Mesenchymal stem cell (in vitro differentiated cells and primary cell): Measurements from ENCODE around the gene AVPR2.

Experiments used
- DNase-seq: peaks from one replicate; pipeline ENCODE4 v3.0.0-alpha.2; 2013
- H2AFZ ChIP-seq: one replicate; pipeline ENCODE4 v1.6.1; 2013; ENCODE audit warnings: low read depth, mild to moderate bottlenecking, control low read depth, inconsistent platforms, low read length, moderate library complexity
- H2AK5ac ChIP-seq: 2 replicates; pipeline ENCODE4 v1.6.1; 2013; ENCODE audit warnings: low read length, moderate library complexity, mild to moderate bottlenecking, inconsistent platforms; ENCODE audit not compliant: severe bottlenecking
- H2BK120ac ChIP-seq: one replicate; pipeline ENCODE4 v1.6.1; 2013; ENCODE audit warnings: low read depth, mild to moderate bottlenecking, inconsistent platforms, low read length, moderate library complexity
- H2BK12ac ChIP-seq, 2 experiments: one replicate each; pipeline ENCODE4 v1.6.1; 2013; ENCODE audit warnings: inconsistent platforms in 2 of 2, low read length in 2 of 2, mild to moderate bottlenecking in 2 of 2, moderate library complexity in 2 of 2, control low read depth in 1 of 2
- H2BK15ac ChIP-seq: one replicate; pipeline ENCODE4 v1.6.1; 2013; ENCODE audit warnings: mild to moderate bottlenecking, low read depth, inconsistent platforms; ENCODE audit not compliant: poor library complexity, severe bottlenecking
- H2BK5ac ChIP-seq: 2 replicates; pipeline ENCODE4 v1.6.1; 2013; ENCODE audit warnings: low read depth, mild to moderate bottlenecking, low read length, control low read depth, inconsistent platforms; ENCODE audit not compliant: poor library complexity, severe bottlenecking
- H3K14ac ChIP-seq, 2 experiments: one replicate each; pipeline ENCODE4 v1.6.1; 2013; ENCODE audit warnings: inconsistent platforms in 2 of 2, low read length in 2 of 2, control low read depth in 1 of 2, mild to moderate bottlenecking in 1 of 2, moderate library complexity in 1 of 2
- H3K18ac ChIP-seq, 2 experiments: one replicate each; pipeline ENCODE4 v1.6.1; 2013; ENCODE audit warnings: inconsistent platforms in 2 of 2, low read length in 2 of 2, control low read depth in 1 of 2, low read depth in 1 of 2, mild to moderate bottlenecking in 1 of 2
- H3K23ac ChIP-seq, 2 experiments: one replicate each; pipeline ENCODE4 v1.6.1; 2013; ENCODE audit warnings: inconsistent platforms in 2 of 2, low read length in 2 of 2, mild to moderate bottlenecking in 2 of 2, moderate library complexity in 2 of 2, control low read depth in 1 of 2
- H3K27ac ChIP-seq: 2 replicates; pipeline ENCODE4 v1.5.1; 2013; ENCODE audit warnings: mild to moderate bottlenecking, moderate library complexity, low read length, control low read depth, inconsistent platforms; ENCODE audit not compliant: poor library complexity, severe bottlenecking
- H3K27me3 ChIP-seq, 2 experiments: 2 replicates each; pipeline versions ENCODE4 v1.6.1 to v1.7.0; 2013; ENCODE audit warnings: low read length in 2 of 2, mild to moderate bottlenecking in 2 of 2, moderate library complexity in 2 of 2, control low read depth in 1 of 2, inconsistent platforms in 1 of 2; ENCODE audit not compliant: control insufficient read depth in 1 of 2, insufficient read depth in 1 of 2
- H3K36me3 ChIP-seq, 2 experiments: 2 replicates each; pipeline versions ENCODE4 v1.6.1 to v1.7.0; 2013; ENCODE audit warnings: low read length in 2 of 2, control low read depth in 1 of 2, inconsistent platforms in 1 of 2, low read depth in 1 of 2, mild to moderate bottlenecking in 1 of 2; ENCODE audit not compliant: insufficient read depth in 2 of 2, control insufficient read depth in 1 of 2
- H3K4ac ChIP-seq, 2 experiments: one replicate each; pipeline ENCODE4 v1.6.1; 2013; ENCODE audit warnings: inconsistent platforms in 2 of 2, low read length in 2 of 2, mild to moderate bottlenecking in 2 of 2, moderate library complexity in 2 of 2, control low read depth in 1 of 2, low read depth in 1 of 2
- H3K4me1 ChIP-seq: 2 replicates; pipeline ENCODE4 v1.6.1; 2013; ENCODE audit warnings: low read depth, low read length, control low read depth; ENCODE audit not compliant: control insufficient read depth, insufficient read depth
- H3K4me2 ChIP-seq: 2 replicates; pipeline ENCODE4 v1.6.1; 2013; ENCODE audit warnings: low read length, mild to moderate bottlenecking, inconsistent platforms; ENCODE audit not compliant: poor library complexity, severe bottlenecking
- H3K4me3 ChIP-seq, 2 experiments: 2 replicates each; pipeline versions ENCODE4 v1.5.1 to v1.7.0; 2013; ENCODE audit warnings: low read length in 2 of 2, mild to moderate bottlenecking in 2 of 2, control low read depth in 1 of 2, low read depth in 1 of 2; ENCODE audit not compliant: insufficient read depth in 1 of 2
- H3K79me1 ChIP-seq: replicated peaks from 2 replicates; pipeline ENCODE4 v1.6.1; 2013; ENCODE audit warnings: mild to moderate bottlenecking, control low read depth, low read length, inconsistent platforms; ENCODE audit not compliant: poor library complexity, severe bottlenecking
- H3K9ac ChIP-seq: 2 replicates; pipeline ENCODE4 v1.7.0; 2013; ENCODE audit warnings: mild to moderate bottlenecking, low read length, moderate library complexity
- H3K9me3 ChIP-seq: 2 replicates; pipeline ENCODE4 v1.7.0; 2013; ENCODE audit warnings: mild to moderate bottlenecking, low read length; ENCODE audit not compliant: control insufficient read depth
- H4K8ac ChIP-seq: one replicate; pipeline ENCODE4 v1.6.1; 2013; ENCODE audit warnings: inconsistent platforms, mild to moderate bottlenecking, low read length, moderate library complexity
- H4K91ac ChIP-seq: one replicate; pipeline ENCODE4 v1.6.1; 2013; ENCODE audit warnings: mild to moderate bottlenecking, low read length, inconsistent platforms
- WGBS: methylation state at CpG from one replicate; pipeline ENCODE4 v1.1.7; 2013; ENCODE audit warnings: mixed read lengths; 5-methylcytosine and 5-hydroxymethylcytosine counted together

Gene AVPR2

DNA sequence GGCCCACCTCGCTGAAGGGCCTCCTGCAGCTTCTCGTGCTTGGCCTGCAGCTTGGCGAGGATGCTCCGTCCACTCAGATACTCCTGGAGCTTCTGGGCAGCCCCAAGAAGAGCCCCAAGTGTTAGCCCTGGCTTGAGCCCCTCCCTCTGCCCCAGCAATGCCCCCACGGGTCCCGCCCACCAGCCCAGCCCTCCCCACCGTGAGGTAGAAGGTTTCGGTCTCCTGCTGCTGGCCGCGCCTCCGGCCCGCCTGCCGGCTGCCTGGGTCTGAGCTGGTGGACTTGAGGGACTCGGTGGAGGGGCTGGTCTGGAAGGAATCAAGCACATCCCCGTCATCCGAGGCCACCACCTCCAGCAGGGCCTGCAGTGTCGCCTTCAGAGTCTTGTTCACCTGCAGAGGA is 8.7 kb downstream of the AVPR2 start:
- H2BK5ac ChIP-seq = no peak overlapping the region
- no peak overlapping the region for H3K4me3 ChIP-seq
- no peaks in the 10 kb centered on the region for H3K36me3 ChIP-seq
- no peak overlapping the region for H2BK120ac ChIP-seq
- no peak overlapping the region for H3K27ac ChIP-seq
- no peak overlapping the region for H3K14ac ChIP-seq
- H3K4me2 ChIP-seq = no peak overlapping the region
- no peak overlapping the region for H3K23ac ChIP-seq
- H3K4ac ChIP-seq = no peak overlapping the region
- H2BK12ac ChIP-seq = no peak overlapping the region
- H3K27me3 ChIP-seq = peaks cover 0 to 51% of the 10 kb centered on the region in 2 experiments
- 69% methylated on average over 8 of the region's 17 CpGs for WGBS
- H3K9ac ChIP-seq = no peak overlapping the region
- H3K79me1 ChIP-seq = no peaks in the 10 kb centered on the region
- no peak overlapping the region for H4K91ac ChIP-seq
- H4K8ac ChIP-seq = no peak overlapping the region
- no peak overlapping the region for H2BK15ac ChIP-seq
- no peaks in the 10 kb centered on the region for H3K9me3 ChIP-seq
- no peak for DNase-seq
- no peak overlapping the region for H3K18ac ChIP-seq
- H2AFZ ChIP-seq = no peak overlapping the region
- H3K4me1 ChIP-seq = peaks cover 2% of the 10 kb centered on the region
- H2AK5ac ChIP-seq = no peak overlapping the region

DNA sequence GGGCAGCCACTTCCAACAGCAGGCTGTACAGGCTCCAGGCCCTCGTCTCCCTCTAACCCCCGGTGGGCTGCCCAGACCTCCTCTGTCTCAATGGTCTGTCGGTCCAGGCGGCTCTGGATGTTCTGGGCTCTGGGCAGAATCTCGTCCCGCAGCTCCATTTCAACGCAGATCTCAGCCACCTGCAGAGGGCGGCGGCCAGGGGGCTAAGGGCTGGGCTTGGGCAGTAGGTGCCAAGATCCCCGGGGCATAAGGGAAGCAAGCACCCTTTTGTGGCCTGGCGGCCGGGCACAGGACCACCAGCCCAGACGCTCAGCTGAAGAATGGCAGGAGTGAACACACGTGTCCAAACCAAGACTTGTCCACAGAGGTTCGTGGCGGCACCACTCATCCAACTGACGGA is 9.2 kb downstream of the AVPR2 start:
- Histone ChIP-seq H3K27ac (no peak overlapping the region), H2BK15ac (no peak overlapping the region), H3K23ac (no peak overlapping the region), H4K8ac (no peak overlapping the region), H3K9ac (no peak overlapping the region), H2BK12ac (no peak overlapping the region), H3K27me3 (peaks cover 0 to 53% of the 10 kb centered on the region in 2 experiments), H3K4ac (no peak overlapping the region), H2BK5ac (no peak overlapping the region), H2AK5ac (no peak overlapping the region), H4K91ac (no peak overlapping the region), H2BK120ac (no peak overlapping the region), H3K18ac (no peak overlapping the region), H3K79me1 (no peaks in the 10 kb centered on the region), H3K4me2 (no peak overlapping the region), H3K4me1 (peaks cover 2% of the 10 kb centered on the region), H3K4me3 (no peak overlapping the region), H3K9me3 (no peaks in the 10 kb centered on the region), H3K36me3 (no peaks in the 10 kb centered on the region), H2AFZ (no peak overlapping the region), H3K14ac (no peak overlapping the region)
- no peak for DNase-seq
- 97% methylated on average over 17 of the region's 17 CpGs for WGBS

DNA sequence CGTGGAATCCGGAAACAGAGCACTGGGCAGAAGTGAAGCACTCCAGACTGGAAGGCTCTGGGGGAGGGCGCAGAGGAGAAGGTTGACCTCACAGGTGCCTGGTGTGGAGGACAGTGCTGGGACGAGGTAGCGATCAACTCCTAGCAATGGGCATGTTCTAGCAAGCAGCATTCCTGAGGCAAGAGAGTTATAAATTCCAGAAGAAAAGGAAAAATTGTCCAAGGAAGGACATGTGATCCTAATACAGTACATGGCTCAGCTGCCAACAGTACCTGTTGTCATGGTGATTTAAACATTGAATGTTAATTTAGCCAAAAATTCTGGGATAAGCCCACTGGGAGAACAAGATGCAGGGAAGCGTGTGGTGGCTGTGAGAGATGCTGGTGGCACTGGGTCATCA is 13.4 kb downstream of the AVPR2 start:
- Histone ChIP-seq H4K91ac (no peak overlapping the region), H3K4ac (no peak overlapping the region), H2AK5ac (no peak overlapping the region), H3K79me1 (no peaks in the 10 kb centered on the region), H3K4me1 (no peaks in the 10 kb centered on the region), H3K4me3 (no peak overlapping the region), H3K9ac (no peak overlapping the region), H3K4me2 (no peak overlapping the region), H2AFZ (no peak overlapping the region), H3K9me3 (no peaks in the 10 kb centered on the region), H2BK120ac (no peak overlapping the region), H3K14ac (no peak overlapping the region), H3K27me3 (peaks cover 0 to 63% of the 10 kb centered on the region in 2 experiments), H4K8ac (no peak overlapping the region), H2BK15ac (no peak overlapping the region), H3K36me3 (no peaks in the 10 kb centered on the region), H2BK5ac (no peak overlapping the region), H3K18ac (no peak overlapping the region), H2BK12ac (no peak overlapping the region), H3K27ac (no peak overlapping the region), H3K23ac (no peak overlapping the region)
- WGBS = 89% methylated on average over 6 of the region's 6 CpGs
- no peak for DNase-seq

DNA sequence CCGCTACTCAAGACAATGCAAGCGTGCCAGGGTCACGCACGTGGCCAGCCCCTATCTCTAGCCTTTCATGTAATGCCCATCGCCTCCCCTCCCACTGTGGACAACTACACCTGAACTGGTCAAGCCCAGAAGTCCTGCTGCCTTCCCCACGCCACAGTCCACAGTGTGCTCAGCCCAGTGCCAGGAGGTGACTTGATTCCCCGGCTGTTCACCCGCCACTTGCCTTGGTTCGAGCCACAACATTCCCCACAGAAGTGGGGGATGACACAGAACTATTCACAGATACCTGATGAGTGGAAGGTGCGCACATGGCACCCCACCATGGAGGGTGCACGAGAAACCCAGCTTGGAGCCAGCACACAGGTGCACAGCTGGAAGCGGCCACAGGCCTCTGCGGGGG is 14.8 kb downstream of the AVPR2 start:
- H2BK15ac ChIP-seq = no peak overlapping the region
- no peaks in the 10 kb centered on the region for H3K79me1 ChIP-seq
- H3K4me2 ChIP-seq = no peak overlapping the region
- H3K36me3 ChIP-seq = no peaks in the 10 kb centered on the region
- H3K9me3 ChIP-seq = no peaks in the 10 kb centered on the region
- H2BK5ac ChIP-seq = no peak overlapping the region
- H2AFZ ChIP-seq = no peak overlapping the region
- WGBS = 94% methylated on average over 13 of the region's 13 CpGs
- no peak overlapping the region for H3K14ac ChIP-seq
- no peak overlapping the region for H4K8ac ChIP-seq
- no peak overlapping the region for H2BK12ac ChIP-seq
- H2AK5ac ChIP-seq = no peak overlapping the region
- DNase-seq = no peak
- no peak overlapping the region for H3K9ac ChIP-seq
- H3K27me3 ChIP-seq = peaks cover 0 to 70% of the 10 kb centered on the region in 2 experiments
- H3K18ac ChIP-seq = no peak overlapping the region
- no peak overlapping the region for H2BK120ac ChIP-seq
- no peak overlapping the region for H3K27ac ChIP-seq
- H3K23ac ChIP-seq = no peak overlapping the region
- H3K4me3 ChIP-seq = no peak overlapping the region
- peaks cover 3% of the 10 kb centered on the region for H3K4me1 ChIP-seq
- H4K91ac ChIP-seq = no peak overlapping the region
- H3K4ac ChIP-seq = no peak overlapping the region
